Measurements from ENCODE around the gene PEAK1. TPM values are rescaled to one million over a fixed set of nuclear protein-coding genes. Genes with fewer than 3 reads are reported as not detected.
"Not testable (repeated sequence)": the region's sequence is repeated elsewhere in the genome, so short reads cannot be mapped to it uniquely, and the experiment has no call there.

Gene PEAK1
- total RNA-seq, 1 experiment from 2014 or later: 18.4 TPM

DNA sequence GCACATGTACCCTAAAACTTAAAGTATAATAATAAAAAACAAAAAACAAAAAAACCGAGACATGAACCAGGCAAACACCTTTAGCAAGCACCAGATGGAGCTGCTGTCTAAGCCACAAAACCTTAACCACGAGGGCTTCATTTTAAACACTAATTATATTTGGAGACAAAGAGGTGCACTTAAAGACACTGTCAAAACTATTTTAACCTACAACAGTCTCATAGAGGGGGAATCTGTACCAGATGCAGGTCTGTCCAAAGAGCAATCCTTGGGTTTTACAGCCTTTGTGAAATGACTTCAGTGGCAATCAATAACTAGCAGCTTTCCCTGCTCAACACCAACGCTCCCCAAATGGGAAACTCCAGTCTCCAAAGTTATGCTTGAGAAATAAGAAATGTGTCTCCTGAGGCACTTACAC is 233.3 kb downstream of the PEAK1 start:
- H3K27ac Mint-ChIP-seq (ENCODE audit: unreplicated experiment): peak overlapping the region; percentile 25
- intact Hi-C loops (cut with micrococcal nuclease; ENCODE audit: unreplicated experiment): loop anchor here (1.0 to 2.0 kb wide), 4 partner anchors 68 to 357 kb away; no protein-coding TSS in a partner anchor
- no peak overlapping the region for H3K4me3 Mint-ChIP-seq (ENCODE audit: unreplicated experiment)
- Histone ChIP-seq H3K4me3 (ENCODE audit: low read depth, low read length) (no peak overlapping the region), H3K4me1 (peaks cover 28% of the 10 kb centered on the region), H3K36me3 (ENCODE audit: control insufficient read depth, insufficient read depth, low read length) (no peaks in the 10 kb centered on the region; the same call in 1 of the 2 replicates), H3K27me3 (replicated peaks; ENCODE audit: control insufficient read depth, insufficient read depth, low read length) (no peaks in the 10 kb centered on the region), H3K9me3 (no peaks in the 10 kb centered on the region)
- DNase-seq: no peak
- H3K36me3 Mint-ChIP-seq (ENCODE audit: insufficient read depth, unreplicated experiment): no peaks in the 10 kb centered on the region
- BruUV-seq (replicated peaks): no TSS peak
- H3K9me3 Mint-ChIP-seq (ENCODE audit: unreplicated experiment): no peaks in the 10 kb centered on the region
- TF ChIP-seq, protein P1, sequence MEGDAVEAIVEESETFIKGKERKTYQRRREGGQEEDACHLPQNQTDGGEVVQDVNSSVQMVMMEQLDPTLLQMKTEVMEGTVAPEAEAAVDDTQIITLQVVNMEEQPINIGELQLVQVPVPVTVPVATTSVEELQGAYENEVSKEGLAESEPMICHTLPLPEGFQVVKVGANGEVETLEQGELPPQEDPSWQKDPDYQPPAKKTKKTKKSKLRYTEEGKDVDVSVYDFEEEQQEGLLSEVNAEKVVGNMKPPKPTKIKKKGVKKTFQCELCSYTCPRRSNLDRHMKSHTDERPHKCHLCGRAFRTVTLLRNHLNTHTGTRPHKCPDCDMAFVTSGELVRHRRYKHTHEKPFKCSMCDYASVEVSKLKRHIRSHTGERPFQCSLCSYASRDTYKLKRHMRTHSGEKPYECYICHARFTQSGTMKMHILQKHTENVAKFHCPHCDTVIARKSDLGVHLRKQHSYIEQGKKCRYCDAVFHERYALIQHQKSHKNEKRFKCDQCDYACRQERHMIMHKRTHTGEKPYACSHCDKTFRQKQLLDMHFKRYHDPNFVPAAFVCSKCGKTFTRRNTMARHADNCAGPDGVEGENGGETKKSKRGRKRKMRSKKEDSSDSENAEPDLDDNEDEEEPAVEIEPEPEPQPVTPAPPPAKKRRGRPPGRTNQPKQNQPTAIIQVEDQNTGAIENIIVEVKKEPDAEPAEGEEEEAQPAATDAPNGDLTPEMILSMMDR (IDR thresholded peaks at IDR 0.05; ENCODE audit: insufficient read depth in 1 of 2, low read depth in 1 of 2, low read length in 1 of 2, severe bottlenecking in 1 of 2, unreplicated experiment in 1 of 2): peak; percentile 43 to 44
- POLR2A ChIA-PET: no interaction called here
- no peaks in the 10 kb centered on the region for H3K27me3 Mint-ChIP-seq (ENCODE audit: insufficient read depth, unreplicated experiment)
- CTCF ChIA-PET: interaction anchor here (0.5 to 2.4 kb wide), 10 partner anchors 21 to 447 kb away, joined by 3 to 44 read pairs (median 3); no protein-coding TSS in a partner anchor
- peaks cover 14% of the 10 kb centered on the region for H3K4me1 Mint-ChIP-seq (ENCODE audit: low read depth, unreplicated experiment)

DNA sequence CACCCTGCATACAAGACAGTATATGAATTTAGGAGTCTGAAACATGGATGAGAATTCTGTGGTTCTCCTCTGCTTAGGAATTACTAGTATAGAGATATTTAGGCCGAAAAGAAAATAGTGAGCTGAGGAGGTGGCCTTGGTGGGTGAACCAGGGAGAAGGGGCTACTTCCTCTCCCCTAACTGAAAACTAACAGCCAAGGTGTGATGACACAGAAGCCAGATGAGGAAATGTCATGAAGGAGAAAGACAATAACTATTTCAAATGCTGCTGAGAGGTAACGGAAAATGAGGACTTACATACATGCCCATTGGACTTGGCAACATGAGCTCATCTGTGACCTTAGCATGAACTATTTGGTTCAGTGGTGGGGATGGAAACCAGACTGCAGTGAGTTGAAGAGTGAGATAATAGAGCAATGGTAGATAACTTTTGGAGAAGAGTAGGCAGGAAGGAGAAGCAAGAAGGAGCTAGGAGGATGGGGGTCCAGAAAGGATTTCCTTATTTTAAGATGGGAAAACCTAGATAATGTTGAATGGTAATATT is 234.6 kb downstream of the PEAK1 start:
- no peaks in the 10 kb centered on the region for H3K27me3 Mint-ChIP-seq (ENCODE audit: insufficient read depth, unreplicated experiment)

DNA sequence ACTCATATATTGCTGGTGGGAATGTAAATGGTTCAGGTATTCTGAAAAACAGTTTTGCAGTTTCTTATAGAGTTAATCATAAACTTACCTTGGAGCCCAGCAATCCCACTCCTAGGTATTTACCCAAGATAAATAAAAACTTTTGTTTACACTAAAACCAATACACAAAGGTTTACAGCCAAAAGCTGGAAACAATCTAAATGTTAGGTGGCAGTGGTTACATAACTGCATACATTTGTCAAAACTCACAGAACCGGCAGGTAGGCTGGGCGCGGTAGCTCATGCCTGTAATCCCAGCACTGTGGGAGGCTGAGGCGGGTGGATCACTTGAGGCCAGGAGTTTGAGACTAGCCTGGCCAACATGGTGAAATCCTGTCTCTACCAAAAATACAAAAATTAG is 235.6 kb downstream of the PEAK1 start:
- POLR2A ChIA-PET; BruUV-seq (replicated peaks); H3K9me3 Mint-ChIP-seq (ENCODE audit: unreplicated experiment); H3K4me3 Mint-ChIP-seq (ENCODE audit: unreplicated experiment); H3K9me3 ChIP-seq; H3K27me3 Mint-ChIP-seq (ENCODE audit: insufficient read depth, unreplicated experiment); H3K27me3 ChIP-seq (replicated peaks; ENCODE audit: control insufficient read depth, insufficient read depth, low read length); H3K36me3 Mint-ChIP-seq (ENCODE audit: insufficient read depth, unreplicated experiment); H3K36me3 ChIP-seq (ENCODE audit: control insufficient read depth, insufficient read depth, low read length); H3K27ac Mint-ChIP-seq (ENCODE audit: unreplicated experiment); H3K4me3 ChIP-seq (ENCODE audit: low read depth, low read length): not testable (repeated sequence)
- intact Hi-C loops (cut with micrococcal nuclease; ENCODE audit: unreplicated experiment): loop anchor here (2.0 kb wide), 1 partner anchor 20 kb away; no protein-coding TSS in a partner anchor
- DNase-seq: peak; percentile 49 to 51
- H3K4me1 Mint-ChIP-seq (ENCODE audit: low read depth, unreplicated experiment): peaks cover 14% of the 10 kb centered on the region
- H3K4me1 ChIP-seq: peaks cover 28% of the 10 kb centered on the region
- CTCF ChIA-PET: interaction anchor here (0.6 to 1.0 kb wide), 2 partner anchors 345 to 359 kb away, joined by 4 to 5 read pairs; no protein-coding TSS in a partner anchor

More for the DNA sequence above, 234.6 kb downstream of the PEAK1 start:
- H3K27ac Mint-ChIP-seq (ENCODE audit: unreplicated experiment): no peak overlapping the region
- Histone ChIP-seq H3K4me1 (peaks cover 28% of the 10 kb centered on the region), H3K27me3 (replicated peaks; ENCODE audit: control insufficient read depth, insufficient read depth, low read length) (no peaks in the 10 kb centered on the region), H3K4me3 (ENCODE audit: low read depth, low read length) (no peak overlapping the region), H3K9me3 (no peaks in the 10 kb centered on the region), H3K36me3 (ENCODE audit: control insufficient read depth, insufficient read depth, low read length) (no peaks in the 10 kb centered on the region; the same call in 1 of the 2 replicates)
- no peak overlapping the region for H3K4me3 Mint-ChIP-seq (ENCODE audit: unreplicated experiment)
- intact Hi-C loops (cut with micrococcal nuclease; ENCODE audit: unreplicated experiment): loop anchor here (2.0 kb wide), 1 partner anchor 21 kb away; no protein-coding TSS in a partner anchor
- CTCF ChIA-PET: interaction anchor here (1.0 kb wide), 1 partner anchor 358 kb away, joined by 5 read pairs; no protein-coding TSS in a partner anchor
- POLR2A ChIA-PET: no interaction called here
- DNase-seq: no peak
- peaks cover 5% of the 10 kb centered on the region for H3K36me3 Mint-ChIP-seq (ENCODE audit: insufficient read depth, unreplicated experiment)
- H3K9me3 Mint-ChIP-seq (ENCODE audit: unreplicated experiment): no peaks in the 10 kb centered on the region
- TF ChIP-seq, protein P1 (IDR thresholded peaks at IDR 0.05; ENCODE audit: insufficient read depth in 1 of 2, low read depth in 1 of 2, low read length in 1 of 2, severe bottlenecking in 1 of 2, unreplicated experiment in 1 of 2): no peak
- BruUV-seq (replicated peaks): no TSS peak
- peaks cover 14% of the 10 kb centered on the region for H3K4me1 Mint-ChIP-seq (ENCODE audit: low read depth, unreplicated experiment)
